Cardiac fibroblast (primary cell): ENCODE data around the gene NMNAT2.

Source experiments
- DNase-seq, 2 donors: peaks; one replicate each; pipeline versions ENCODE4 v3.0.0 to v3.0.0-alpha.2; 2010; ENCODE audit warnings: low read depth in 2 of 2
- H3K4me3 ChIP-seq, 2 donors: replicated peaks in 1 of 2; 1 replicate in 1 of 2; 2 replicates in 1 of 2; pipeline ENCODE4 v1.5.1; 2011; ENCODE audit warnings: low read depth in 2 of 2, low read length in 2 of 2, mild to moderate bottlenecking in 2 of 2, moderate library complexity in 1 of 2
- TF ChIP-seq, protein P1 (sequence below): IDR thresholded peaks from one replicate; pipeline ENCODE4 v1.5.1; 2011; ENCODE audit warnings: low read depth, mild to moderate bottlenecking, low read length, inconsistent platforms

Gene NMNAT2

DNA sequence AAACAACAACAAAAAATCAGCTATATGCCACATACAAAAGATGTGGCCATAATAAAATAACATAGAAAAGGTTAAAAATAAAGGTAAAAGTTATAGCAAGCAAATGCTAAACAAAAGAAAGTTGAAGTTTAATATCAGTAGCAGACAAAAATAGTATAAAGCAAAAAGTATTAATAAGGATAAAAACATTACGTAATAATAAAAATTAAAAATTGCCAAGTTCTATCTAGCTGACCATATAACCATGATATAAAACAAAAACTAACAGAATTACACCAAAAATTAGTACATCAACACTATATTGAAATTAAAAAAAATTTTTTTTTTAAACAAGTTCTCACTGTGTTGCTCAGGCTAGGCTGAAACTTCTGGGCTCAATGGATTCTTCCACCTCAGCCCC lies 38.6 kb upstream of the NMNAT2 start:
- no peak overlapping the region for H3K4me3 ChIP-seq
- TF ChIP-seq, protein P1, sequence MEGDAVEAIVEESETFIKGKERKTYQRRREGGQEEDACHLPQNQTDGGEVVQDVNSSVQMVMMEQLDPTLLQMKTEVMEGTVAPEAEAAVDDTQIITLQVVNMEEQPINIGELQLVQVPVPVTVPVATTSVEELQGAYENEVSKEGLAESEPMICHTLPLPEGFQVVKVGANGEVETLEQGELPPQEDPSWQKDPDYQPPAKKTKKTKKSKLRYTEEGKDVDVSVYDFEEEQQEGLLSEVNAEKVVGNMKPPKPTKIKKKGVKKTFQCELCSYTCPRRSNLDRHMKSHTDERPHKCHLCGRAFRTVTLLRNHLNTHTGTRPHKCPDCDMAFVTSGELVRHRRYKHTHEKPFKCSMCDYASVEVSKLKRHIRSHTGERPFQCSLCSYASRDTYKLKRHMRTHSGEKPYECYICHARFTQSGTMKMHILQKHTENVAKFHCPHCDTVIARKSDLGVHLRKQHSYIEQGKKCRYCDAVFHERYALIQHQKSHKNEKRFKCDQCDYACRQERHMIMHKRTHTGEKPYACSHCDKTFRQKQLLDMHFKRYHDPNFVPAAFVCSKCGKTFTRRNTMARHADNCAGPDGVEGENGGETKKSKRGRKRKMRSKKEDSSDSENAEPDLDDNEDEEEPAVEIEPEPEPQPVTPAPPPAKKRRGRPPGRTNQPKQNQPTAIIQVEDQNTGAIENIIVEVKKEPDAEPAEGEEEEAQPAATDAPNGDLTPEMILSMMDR, result no peak
- DNase-seq, result no peak

- TF ChIP-seq, protein P1, result no peak
- H3K4me3 ChIP-seq, result no peak overlapping the region
- DNase-seq, result peak in 1 of 2 donors; percentile 34
These were observed 36.2 kb upstream of the NMNAT2 start for GRCh38 chr1:183454377-183454776.

GRCh38 chr1:183450093-183450492 lies 31.9 kb upstream of the NMNAT2 start:
- TF ChIP-seq, protein P1, result no peak
- no peak overlapping the region for H3K4me3 ChIP-seq
- DNase-seq, result peak in 1 of 2 donors; percentile 58

GRCh38 chr1:183449223-183449770 lies 31.1 kb upstream of the NMNAT2 start:
- no peak overlapping the region for H3K4me3 ChIP-seq
- TF ChIP-seq, protein P1, result no peak
- no peak for DNase-seq

- TF ChIP-seq, protein P1, result no peak
- no peak overlapping the region for H3K4me3 ChIP-seq
- peak; percentile 37 to 74 for DNase-seq
These were observed 26.1 kb upstream of the NMNAT2 start for GRCh38 chr1:183444243-183444642.

GRCh38 chr1:183443466-183443865 lies 25.3 kb upstream of the NMNAT2 start:
- TF ChIP-seq, protein P1, result no peak
- H3K4me3 ChIP-seq, result no peak overlapping the region
- no peak for DNase-seq

DNA sequence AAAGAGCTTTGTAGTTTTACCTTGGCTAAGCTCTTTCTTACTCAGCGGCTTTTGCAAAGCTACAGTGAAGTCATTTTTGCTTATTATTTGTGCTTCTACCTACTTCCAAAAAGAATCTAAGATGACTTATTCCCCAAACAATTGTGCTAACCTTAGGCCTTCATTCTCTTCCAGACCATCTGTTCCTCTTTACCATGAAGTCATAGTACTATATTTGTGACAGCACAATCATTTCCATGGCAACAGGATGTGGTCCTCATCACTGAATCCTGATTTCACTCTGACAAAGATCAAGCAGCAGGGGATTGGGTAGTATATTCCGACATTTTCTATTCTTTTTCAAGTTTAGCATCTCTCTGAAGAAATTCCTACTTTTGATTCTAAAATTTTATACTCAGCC lies 24.8 kb upstream of the NMNAT2 start:
- H3K4me3 ChIP-seq, result no peak overlapping the region
- peak in 1 of 2 donors; percentile 70 for DNase-seq
- TF ChIP-seq, protein P1, result no peak
